Measurements from ENCODE around the gene ITIH4. TPM values are rescaled to one million over a fixed set of nuclear protein-coding genes. Genes with fewer than 3 reads are reported as not detected.

ITIH4 gene
- total and polyA plus RNA-seq, 2 of the 13 experiments (the other 11 are each of a cell fraction or from before 2014, with no cell fraction given) = 2.7 to 5.3 TPM

DNA sequence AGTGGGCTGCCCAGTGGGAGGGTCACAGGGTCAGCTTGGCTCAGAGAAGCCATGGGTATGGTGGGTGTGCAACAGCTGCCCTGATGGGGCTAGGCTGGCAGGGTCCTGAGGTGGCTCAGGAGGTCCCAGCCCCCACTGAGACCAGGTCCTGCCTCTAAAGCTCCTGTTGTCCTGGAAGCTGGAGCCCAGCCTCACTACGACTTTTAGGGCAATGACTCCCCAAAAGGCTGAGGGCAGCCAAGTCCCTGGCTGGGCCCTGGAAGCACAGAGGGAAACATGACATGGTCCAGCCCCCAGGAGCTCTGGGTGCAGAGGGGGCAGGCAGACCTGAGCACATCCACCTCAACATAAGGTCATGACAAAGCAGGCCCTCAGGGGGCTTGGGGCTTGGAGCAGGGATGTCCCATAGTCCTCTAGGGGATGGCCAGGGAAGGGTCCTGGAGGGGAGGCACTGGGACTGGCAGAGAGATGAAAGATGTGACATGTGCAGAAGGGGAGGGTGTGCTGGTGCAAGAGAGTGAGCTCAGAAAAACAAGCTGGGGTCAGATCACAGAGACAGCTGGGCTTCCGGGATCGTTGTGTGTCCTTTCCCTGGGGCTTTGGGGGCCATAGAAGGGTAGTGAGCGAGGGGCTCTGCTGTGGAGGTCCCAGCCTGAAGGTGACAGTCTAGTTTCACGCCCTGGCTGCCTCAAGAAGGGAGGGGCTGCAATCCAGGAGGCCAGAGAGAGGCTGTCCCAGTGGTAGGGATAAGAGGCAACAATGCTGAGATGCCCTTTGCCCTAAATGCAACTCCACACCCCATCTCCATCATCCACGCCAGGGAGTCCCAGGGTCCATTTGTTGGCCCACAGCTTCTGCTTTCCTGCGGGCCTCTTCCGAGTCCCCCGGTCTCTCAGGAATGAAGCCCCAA, 36.5 kb downstream of the ITIH4 start (continued):
- no peak for TF ChIP-seq MNT (IDR thresholded peaks at IDR 0.05)
- TF ChIP-seq, protein P1, sequence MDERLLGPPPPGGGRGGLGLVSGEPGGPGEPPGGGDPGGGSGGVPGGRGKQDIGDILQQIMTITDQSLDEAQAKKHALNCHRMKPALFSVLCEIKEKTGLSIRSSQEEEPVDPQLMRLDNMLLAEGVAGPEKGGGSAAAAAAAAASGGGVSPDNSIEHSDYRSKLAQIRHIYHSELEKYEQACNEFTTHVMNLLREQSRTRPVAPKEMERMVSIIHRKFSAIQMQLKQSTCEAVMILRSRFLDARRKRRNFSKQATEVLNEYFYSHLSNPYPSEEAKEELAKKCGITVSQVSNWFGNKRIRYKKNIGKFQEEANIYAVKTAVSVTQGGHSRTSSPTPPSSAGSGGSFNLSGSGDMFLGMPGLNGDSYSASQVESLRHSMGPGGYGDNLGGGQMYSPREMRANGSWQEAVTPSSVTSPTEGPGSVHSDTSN (CRISPR knock-in tag; IDR thresholded peaks at IDR 0.05) = no peak
- TF ChIP-seq ZNF570 (CRISPR knock-in tag; IDR thresholded peaks at IDR 0.05; ENCODE audit: borderline replicate concordance) = no peak
- no peak for TF ChIP-seq TOE1 (CRISPR knock-in tag; IDR thresholded peaks at IDR 0.05)
- TF ChIP-seq NBN (conservative IDR thresholded peaks at IDR 0.05) = no peak
- no peak for TF ChIP-seq ZSCAN29 (CRISPR knock-in tag; conservative IDR thresholded peaks at IDR 0.05)
- TF ChIP-seq ZNF468 (CRISPR knock-in tag; IDR thresholded peaks at IDR 0.05) = no peak
- no peak for TF ChIP-seq MATR3 (CRISPR knock-in tag; IDR thresholded peaks at IDR 0.05)
- no peak for TF ChIP-seq EED (CRISPR knock-in tag; IDR thresholded peaks at IDR 0.05)
- no peak for TF ChIP-seq ATF7-NPFF (CRISPR knock-in tag; IDR thresholded peaks at IDR 0.05; ENCODE audit: low read depth)
- no peak for TF ChIP-seq SRF (IDR thresholded peaks at IDR 0.05; ENCODE audit: low read depth, low read length)
- TF ChIP-seq KLF6 (CRISPR knock-in tag; IDR thresholded peaks at IDR 0.05) = no peak; the same call in 1 of the 2 replicates
- TF ChIP-seq REXO4 (CRISPR knock-in tag; IDR thresholded peaks at IDR 0.05; ENCODE audit: borderline replicate concordance) = no peak
- no peak for TF ChIP-seq TCF7 (IDR thresholded peaks at IDR 0.05; ENCODE audit: low read depth)
- TF ChIP-seq LCORL (IDR thresholded peaks at IDR 0.05) = no peak
- TF ChIP-seq LCORL (CRISPR knock-in tag; IDR thresholded peaks at IDR 0.05) = peak; percentile 16; the same call in 1 of the 2 replicates
- no peak for TF ChIP-seq SNAI1 (CRISPR knock-in tag; IDR thresholded peaks at IDR 0.05; ENCODE audit: borderline replicate concordance)
- TF ChIP-seq ZNF205 (CRISPR knock-in tag; IDR thresholded peaks at IDR 0.05) = no peak
- TF ChIP-seq HHEX (CRISPR knock-in tag; IDR thresholded peaks at IDR 0.05) = no peak
- no peak for TF ChIP-seq ZNF720 (CRISPR knock-in tag; IDR thresholded peaks at IDR 0.05)
- TF ChIP-seq TARDBP (CRISPR knock-in tag; IDR thresholded peaks at IDR 0.05) = 0 out of 2 replicates have a peak, but pooled peaks have one; percentile 2
- TF ChIP-seq ATAD3A (CRISPR knock-in tag; IDR thresholded peaks at IDR 0.05) = no peak
- TF ChIP-seq HDAC6 (IDR thresholded peaks at IDR 0.05; ENCODE audit: low read depth, low read length) = no peak
- TF ChIP-seq PBX3 (CRISPR knock-in tag; IDR thresholded peaks at IDR 0.05; ENCODE audit: borderline replicate concordance) = no peak
- no peak for TF ChIP-seq EEA1 (CRISPR knock-in tag; IDR thresholded peaks at IDR 0.05; ENCODE audit: borderline replicate concordance)
- no peak for TF ChIP-seq PHF5A (CRISPR knock-in tag; IDR thresholded peaks at IDR 0.05; ENCODE audit: low read depth, unreplicated experiment)
- TF ChIP-seq, protein P2, sequence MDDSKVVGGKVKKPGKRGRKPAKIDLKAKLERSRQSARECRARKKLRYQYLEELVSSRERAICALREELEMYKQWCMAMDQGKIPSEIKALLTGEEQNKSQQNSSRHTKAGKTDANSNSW (CRISPR knock-in tag; IDR thresholded peaks at IDR 0.05; ENCODE audit: borderline replicate concordance) = no peak
- no peak for TF ChIP-seq HIVEP1 (CRISPR knock-in tag; IDR thresholded peaks at IDR 0.05)

Measured in HepG2 (cell line).